ENCODE data around the gene GJB6. TPM values are rescaled to one million over a fixed set of nuclear protein-coding genes. Genes with fewer than 3 reads are reported as not detected.

The GJB6 gene
- total and polyA plus RNA-seq, 2 of the 4 experiments (the other 2 are of a cell fraction), result not detected

- WGBS, 2 experiments (ENCODE audit: extremely low coverage in 2 of 2, insufficient read length in 1 of 2), result no CpG with 5 or more reads among the region's 8 CpGs
- no TSS peak for BruUV-seq (replicated peaks)
- peaks cover 2% of the 10 kb centered on the region; the same call in 1 of the 2 replicates for H3K9me3 ChIP-seq (ENCODE audit: control insufficient read depth, insufficient read depth, low read length)
- no peak overlapping the region for H2BK20ac ChIP-seq (ENCODE audit: low read depth, low read length)
- no peak overlapping the region for H3K4ac ChIP-seq (ENCODE audit: low read depth, low read length)
- ATAC-seq (ENCODE audit: low read depth) (no peak), DNase-seq (no peak)
- in situ Hi-C loops (cut with MboI; ENCODE audit: low sequenced_read_pairs), result loop anchor here (25.0 kb wide), 3 partner anchors 516 to 1292 kb away; partner anchors contain the start of gene IL17D
- H3K9me1 ChIP-seq (ENCODE audit: insufficient read depth, low read length), result 0 out of 2 replicates have a peak, but pooled peaks cover under 1% of the 10 kb centered on the region
- H2BK5ac ChIP-seq (ENCODE audit: low read depth, low read length, poor library complexity, severe bottlenecking), result no peak overlapping the region
- H3K18ac ChIP-seq (ENCODE audit: low read depth, low read length), result no peak overlapping the region
- no peak overlapping the region for H2AFZ ChIP-seq (replicated peaks; ENCODE audit: low read length, poor library complexity)
- ChIA-PET POLR2A (ENCODE audit: unreplicated experiment) (no interaction called here), CTCF (interaction anchor here (1.2 to 1.6 kb wide), 2 partner anchors 19 to 277 kb away, joined by 5 read pairs; no protein-coding TSS in a partner anchor)
- no peak overlapping the region for H3K4me3 ChIP-seq (ENCODE audit: insufficient read depth, low read depth, low read length)
- no peak overlapping the region for H2AK5ac ChIP-seq (ENCODE audit: low read depth, low read length)
- H3K56ac ChIP-seq (ENCODE audit: extremely low read depth, insufficient read depth, low read length), result no peak overlapping the region
- no peak overlapping the region for H3K23ac ChIP-seq (ENCODE audit: low read depth, low read length)
- no peaks in the 10 kb centered on the region for H3K79me1 ChIP-seq (ENCODE audit: low read depth in 1 of 2, low read length in 2 of 2)
- no peak overlapping the region for H2BK15ac ChIP-seq (ENCODE audit: low read depth, low read length)
- no peak overlapping the region for H3K27ac ChIP-seq (ENCODE audit: insufficient read depth, low read length)
- intact Hi-C loops (cut with micrococcal nuclease), result loop anchor here (2.0 to 10.0 kb wide), 3 partner anchors 629 to 1283 kb away; no protein-coding TSS in a partner anchor
- H3K4me2 ChIP-seq (ENCODE audit: low read depth, low read length), result no peak overlapping the region
- H3K14ac ChIP-seq (replicated peaks; ENCODE audit: low read depth, low read length), result no peak overlapping the region
- TF ChIP-seq POLR2A (IDR thresholded peaks at IDR 0.05; ENCODE audit: low read depth, low read length) (no peak), MAFK (IDR thresholded peaks at IDR 0.05; ENCODE audit: low read depth, low read length) (no peak), ELK1 (IDR thresholded peaks at IDR 0.05; ENCODE audit: borderline replicate concordance, low read depth, low read length) (no peak), CEBPB (IDR thresholded peaks at IDR 0.05; ENCODE audit: low read depth, low read length) (no peak), RFX5 (IDR thresholded peaks at IDR 0.05; ENCODE audit: low read depth, low read length) (no peak), USF2 (IDR thresholded peaks at IDR 0.05; ENCODE audit: low read depth, low read length) (no peak), CHD1 (IDR thresholded peaks at IDR 0.05; ENCODE audit: low read depth, low read length) (no peak), BHLHE40 (IDR thresholded peaks at IDR 0.05; ENCODE audit: low read depth, low read length) (no peak), SMC3 (IDR thresholded peaks at IDR 0.05; ENCODE audit: low read depth, low read length) (no peak), MAZ (IDR thresholded peaks at IDR 0.05; ENCODE audit: borderline replicate concordance, low read depth, low read length) (no peak), FOS (IDR thresholded peaks at IDR 0.05; ENCODE audit: low read depth, low read length) (no peak), RAD21 (IDR thresholded peaks at IDR 0.05; ENCODE audit: low read length) (no peak), RCOR1 (IDR thresholded peaks at IDR 0.05; ENCODE audit: insufficient replicate concordance, low read length) (no peak), CTCF (conservative IDR thresholded peaks at IDR 0.05; ENCODE audit: low read depth, low read length) (no peak), MXI1 (IDR thresholded peaks at IDR 0.05; ENCODE audit: borderline replicate concordance, low read depth, low read length) (no peak), NFE2L2 (IDR thresholded peaks at IDR 0.05; ENCODE audit: low read depth, low read length) (no peak)
- no peak overlapping the region for H4K8ac ChIP-seq (ENCODE audit: low read depth in 2 of 2, low read length in 2 of 2)
- no peak overlapping the region for H4K91ac ChIP-seq (ENCODE audit: insufficient read depth, low read depth, low read length)
- H3K4me1 ChIP-seq (ENCODE audit: control insufficient read depth, insufficient read depth, low read length), result peaks cover 4% of the 10 kb centered on the region
- no peak overlapping the region for H3K9ac ChIP-seq (ENCODE audit: low read depth, low read length)
- H4K5ac ChIP-seq (ENCODE audit: low read depth, low read length), result no peak overlapping the region
- H2BK120ac ChIP-seq (ENCODE audit: low read depth, low read length), result no peak overlapping the region
- no peaks in the 10 kb centered on the region for H3K36me3 ChIP-seq (ENCODE audit: control insufficient read depth, insufficient read depth, low read length)
- dilution Hi-C loops (cut with HindIII; ENCODE audit: low sequenced_read_pairs, unreplicated experiment), result loop anchor here (10.0 to 25.0 kb wide), 2 partner anchors 292 to 649 kb away; no protein-coding TSS in a partner anchor
- H4K20me1 ChIP-seq (ENCODE audit: insufficient read depth, low read length), result no peaks in the 10 kb centered on the region
- H3K27me3 ChIP-seq (ENCODE audit: control insufficient read depth, insufficient read depth, low read length), result peaks cover 72% of the 10 kb centered on the region
- no peak overlapping the region for H2AK9ac ChIP-seq (replicated peaks; ENCODE audit: low read depth, low read length, poor library complexity)
Measured at GRCh38 chr13:20195801-20196200, 36.3 kb downstream of the GJB6 start.

Data from IMR-90 (cell line).